GM23338 (cell line): Measurements from ENCODE around the gene SF3B2. TPM values are rescaled to one million over a fixed set of nuclear protein-coding genes. Genes with fewer than 3 reads are reported as not detected.

Experiments used
- ATAC-seq: fragments of 200-7000 bp; cut with Tn5 transposase; 3 replicates; pipeline ENCODE4 v1.9.1; 2020
- DNase-seq: peaks from one replicate; pipeline ENCODE4 v3.0.0-alpha.2; 2015; ENCODE audit warnings: low spot score
- H2AFZ ChIP-seq: fragments of 200-600 bp; sonication (generic); 2 replicates; pipeline ENCODE4 v1.8.0; 2016; ENCODE audit warnings: antibody characterized with exemption, mild to moderate bottlenecking, moderate library complexity
- H3F3A ChIP-seq: fragments of 200-600 bp; sonication (generic); replicated peaks from 2 replicates; pipeline ENCODE4 v1.8.0; 2017; ENCODE audit warnings: antibody characterized with exemption, mixed run types, low read depth
- H3K27ac ChIP-seq: fragments of 200-600 bp; sonication (generic); 2 replicates; pipeline ENCODE4 v1.6.1; 2016; ENCODE audit warnings: low read depth
- H3K27me3 ChIP-seq: fragments of 200-600 bp; sonication (generic); 2 replicates; pipeline ENCODE4 v1.8.0; 2016; ENCODE audit warnings: mild to moderate bottlenecking, mixed run types, moderate library complexity; ENCODE audit not compliant: insufficient read depth
- H3K36me3 ChIP-seq: fragments of 200-600 bp; sonication (generic); 2 replicates; pipeline ENCODE4 v1.8.0; 2016; ENCODE audit warnings: mild to moderate bottlenecking; ENCODE audit not compliant: insufficient read depth
- H3K4me1 ChIP-seq: fragments of 200-600 bp; sonication (generic); 2 replicates; pipeline ENCODE4 v1.8.0; 2016; ENCODE audit warnings: mild to moderate bottlenecking, moderate library complexity; ENCODE audit not compliant: insufficient read depth
- H3K4me2 ChIP-seq: fragments of 200-600 bp; sonication (generic); 2 replicates; pipeline ENCODE4 v1.7.1; 2017; ENCODE audit warnings: mixed run types
- H3K4me3 ChIP-seq: fragments of 200-600 bp; sonication (generic); 2 replicates; pipeline ENCODE4 v1.6.1; 2016; ENCODE audit warnings: mixed run types
- H3K79me2 ChIP-seq: fragments of 200-600 bp; sonication (generic); replicated peaks from 2 replicates; pipeline ENCODE4 v1.8.0; 2017; ENCODE audit warnings: mild to moderate bottlenecking; ENCODE audit not compliant: insufficient read depth
- H3K9me2 ChIP-seq: fragments of 200-600 bp; sonication (generic); 2 replicates; pipeline ENCODE4 v1.8.0; 2017; ENCODE audit not compliant: insufficient read depth
- H4K20me1 ChIP-seq: fragments of 200-600 bp; sonication (generic); replicated peaks from 2 replicates; pipeline ENCODE4 v1.8.0; 2017; ENCODE audit warnings: mild to moderate bottlenecking; ENCODE audit not compliant: insufficient read depth
- H3K27ac Mint-ChIP-seq: 2 replicates; pipeline ENCODE4 v1.8.0; 2020; ENCODE audit warnings: inconsistent platforms, mild to moderate bottlenecking, moderate library complexity, mixed read lengths
- H3K27me3 Mint-ChIP-seq: 3 replicates; pipeline ENCODE4 v1.8.0; 2022; ENCODE audit warnings: low read depth, mild to moderate bottlenecking, moderate library complexity, mixed read lengths, inconsistent platforms; ENCODE audit not compliant: insufficient read depth, poor library complexity
- H3K36me3 Mint-ChIP-seq: 3 replicates; pipeline ENCODE4 v1.8.0; 2021; ENCODE audit warnings: low read depth, mild to moderate bottlenecking, inconsistent platforms, moderate library complexity, mixed read lengths
- H3K4me1 Mint-ChIP-seq: 3 replicates; pipeline ENCODE4 v1.8.0; 2020; ENCODE audit warnings: mild to moderate bottlenecking, inconsistent platforms, mixed read lengths
- H3K4me3 Mint-ChIP-seq: 3 replicates; pipeline ENCODE4 v1.8.0; 2021; ENCODE audit warnings: moderate library complexity, mild to moderate bottlenecking, inconsistent platforms, mixed read lengths
- H3K9me3 Mint-ChIP-seq: 3 replicates; pipeline ENCODE4 v1.8.0; 2020; ENCODE audit warnings: moderate library complexity, mild to moderate bottlenecking, inconsistent platforms, mixed read lengths
- CREB1 ChIP-seq: fragments of 250-450 bp; sonication (Bioruptor Pico); IDR thresholded peaks from 2 replicates; pipeline ENCODE4 v1.5.0; 2020; ENCODE audit warnings: low read depth, mild to moderate bottlenecking, moderate library complexity
- ETS1 ChIP-seq: IDR thresholded peaks from 2 replicates; pipeline ENCODE4 v1.6.1; 2016; ENCODE audit warnings: antibody characterized with exemption
- EZH2phosphoT487 ChIP-seq: fragments of 200-600 bp; sonication (generic); IDR thresholded peaks from one replicate; pipeline ENCODE4 v1.8.1; 2018; ENCODE audit warnings: antibody characterized with exemption; ENCODE audit not compliant: unreplicated experiment
- JUNB ChIP-seq: IDR thresholded peaks from one replicate; pipeline ENCODE4 v1.6.1; 2016; ENCODE audit warnings: antibody characterized with exemption; ENCODE audit not compliant: unreplicated experiment
- POLR2AphosphoS5 ChIP-seq: IDR thresholded peaks from 2 replicates; pipeline ENCODE4 v1.6.1; 2016; ENCODE audit warnings: antibody characterized with exemption, low read depth
- REST ChIP-seq: IDR thresholded peaks from one replicate; pipeline ENCODE4 v1.6.1; 2018; ENCODE audit warnings: antibody characterized with exemption; ENCODE audit not compliant: unreplicated experiment
- STAT1 ChIP-seq: IDR thresholded peaks from one replicate; pipeline ENCODE4 v1.6.1; 2016; ENCODE audit warnings: antibody characterized with exemption; ENCODE audit not compliant: unreplicated experiment
- ZNF114 ChIP-seq: fragments of 250-450 bp; sonication (Bioruptor Pico); IDR thresholded peaks from 2 replicates; pipeline ENCODE4 v1.5.0; 2020; ENCODE audit warnings: mild to moderate bottlenecking, moderate library complexity
- ZNF331 ChIP-seq: fragments of 250-450 bp; sonication (Bioruptor Pico); IDR thresholded peaks from 2 replicates; pipeline ENCODE4 v1.5.0; 2020; ENCODE audit warnings: low read depth, mild to moderate bottlenecking, moderate library complexity
- polyA plus RNA-seq: library from polyadenylated mRNA; unstranded; fragments of >200 nt; fragmentation: Nextera tagmentation; extraction: Ambion mirVana; gene quantifications from 2 replicates; pipeline ENCODE4 v1.2.1, GENCODE V29; 2016
- total RNA-seq: library from RNA; depleted of rRNA; stranded (reverse); fragments of >200 nt; shearing (Covaris generic); gene quantifications from 2 replicates; pipeline ENCODE4 v1.2.3, GENCODE V29; 2014

The SF3B2 gene
- total and polyA plus RNA-seq, 2 experiments from 2014 or later = 173 to 180 TPM

GRCh38 chr11:66073669-66074068 lies 21.5 kb downstream of the SF3B2 start (continued):
- TF ChIP-seq REST (no peak), ZNF114 (CRISPR knock-in tag) (no peak), ETS1 (no peak), EZH2phosphoT487 (no peak), ZNF331 (CRISPR knock-in tag) (no peak), STAT1 (no peak), CREB1 (no peak)

- Mint-ChIP-seq H3K4me1 (peaks cover 14% of the 10 kb centered on the region), H3K27me3 (peaks cover 6% of the 10 kb centered on the region), H3K27ac (no peak overlapping the region), H3K9me3 (no peaks in the 10 kb centered on the region), H3K4me3 (no peak overlapping the region), H3K36me3 (peaks cover 5% of the 10 kb centered on the region)
- Histone ChIP-seq H3K9me2 (no peaks in the 10 kb centered on the region), H3K27ac (no peak overlapping the region), H3K4me3 (no peak overlapping the region), H3F3A (peaks cover 6% of the 10 kb centered on the region; the same call in 1 of the 2 replicates), H3K79me2 (peaks cover 47% of the 10 kb centered on the region), H2AFZ (no peak overlapping the region), H3K4me1 (peaks cover 13% of the 10 kb centered on the region), H3K36me3 (peaks cover 6% of the 10 kb centered on the region), H3K4me2 (no peak overlapping the region), H4K20me1 (peaks cover 14% of the 10 kb centered on the region), H3K27me3 (no peaks in the 10 kb centered on the region)
- DNase-seq = no peak
- ATAC-seq = no peak
- TF ChIP-seq EZH2phosphoT487 = no peak
- TF ChIP-seq STAT1 = no peak
- no peak for TF ChIP-seq JUNB
- no peak for TF ChIP-seq ETS1
- TF ChIP-seq CREB1 = no peak
- no peak for TF ChIP-seq POLR2AphosphoS5
- no peak for TF ChIP-seq REST
These were observed 23.1 kb downstream of the SF3B2 start for GRCh38 chr11:66075273-66075672.
